CD14-positive monocyte (primary cell): ENCODE measurements around the gene EXOC4. TPM values are rescaled to one million over a fixed set of nuclear protein-coding genes. Genes with fewer than 3 reads are reported as not detected.
"Not testable (repeated sequence)": the region's sequence is repeated elsewhere in the genome, so short reads cannot be mapped to it uniquely, and the experiment has no call there.

Source experiments
- DNase-seq, 3 donors: peaks; one replicate each; pipeline ENCODE4 v3.0.0-alpha.2; 2011 to 2022
- H2AFZ ChIP-seq: 2 replicates; pipeline ENCODE4 v1.6.0; 2012; ENCODE audit warnings: mild to moderate bottlenecking, low read depth, low read length, inconsistent platforms; ENCODE audit not compliant: insufficient read depth, poor library complexity, severe bottlenecking
- H3K27ac ChIP-seq, 2 donors: 1 replicate in 1 of 2; 2 replicates in 1 of 2; pipeline ENCODE4 v1.5.1; 2012 to 2013; ENCODE audit warnings: low read length in 2 of 2, control low read depth in 1 of 2, inconsistent platforms in 1 of 2, low read depth in 1 of 2, mild to moderate bottlenecking in 1 of 2
- H3K27me3 ChIP-seq, 2 donors: one replicate each; pipeline versions ENCODE4 v1.6.0 to v1.6.1; 2011 to 2013; ENCODE audit warnings: low read length in 2 of 2; ENCODE audit not compliant: control insufficient read depth in 2 of 2, insufficient read depth in 2 of 2
- H3K36me3 ChIP-seq, 2 donors: replicated peaks in 1 of 2; 1 replicate in 1 of 2; 2 replicates in 1 of 2; pipeline versions ENCODE4 v1.5.1 to v1.6.1; 2012 to 2013; ENCODE audit warnings: low read length in 2 of 2, control low read depth in 1 of 2, inconsistent platforms in 1 of 2, mild to moderate bottlenecking in 1 of 2; ENCODE audit not compliant: insufficient read depth in 2 of 2, control insufficient read depth in 1 of 2
- H3K4me1 ChIP-seq, 2 donors: 1 replicate in 1 of 2; 2 replicates in 1 of 2; pipeline versions ENCODE4 v1.5.1 to v1.6.1; 2012 to 2013; ENCODE audit warnings: low read length in 2 of 2, control low read depth in 1 of 2, inconsistent platforms in 1 of 2, mild to moderate bottlenecking in 1 of 2, moderate library complexity in 1 of 2; ENCODE audit not compliant: insufficient read depth in 2 of 2, control insufficient read depth in 1 of 2
- H3K4me2 ChIP-seq: replicated peaks from 2 replicates; pipeline ENCODE3; 2012; ENCODE audit warnings: low read length, moderate library complexity, mild to moderate bottlenecking; ENCODE audit not compliant: poor library complexity, severe bottlenecking; ENCODE audit errors: extremely low read depth
- H3K4me3 ChIP-seq, 3 experiments: fragments of 200-600 bp in 1 of 3; sonication (generic) in 1 of 3; replicated peaks in 1 of 3; 1 replicate in 2 of 3; 2 replicates in 1 of 3; pipeline ENCODE4 v1.5.1; 2011 to 2013; ENCODE audit warnings: low read length in 3 of 3, mild to moderate bottlenecking in 3 of 3, control low read depth in 2 of 3, low read depth in 2 of 3, inconsistent platforms in 1 of 3, moderate library complexity in 1 of 3
- H3K79me2 ChIP-seq: 2 replicates; pipeline ENCODE4 v1.6.0; 2012; ENCODE audit warnings: mild to moderate bottlenecking, control low read depth, inconsistent platforms, low read length, moderate library complexity; ENCODE audit not compliant: insufficient read depth
- H3K9ac ChIP-seq: 2 replicates; pipeline ENCODE4 v1.6.0; 2017; ENCODE audit warnings: low read length, mild to moderate bottlenecking; ENCODE audit not compliant: insufficient read depth, poor library complexity, severe bottlenecking
- H3K9me3 ChIP-seq, 2 donors: replicated peaks in 1 of 2; 1 replicate in 1 of 2; 2 replicates in 1 of 2; pipeline versions ENCODE4 v1.5.1 to v1.6.1; 2012 to 2013; ENCODE audit warnings: low read length in 2 of 2, control low read depth in 1 of 2; ENCODE audit not compliant: control insufficient read depth in 1 of 2, insufficient read depth in 1 of 2
- H4K20me1 ChIP-seq: 2 replicates; pipeline ENCODE4 v1.6.0; 2012; ENCODE audit warnings: mild to moderate bottlenecking, low read length, control low read depth, moderate library complexity; ENCODE audit not compliant: insufficient read depth
- H3K27ac Mint-ChIP-seq, 7 donors: one replicate each; pipeline ENCODE4 v1.8.0; 2020; ENCODE audit warnings: mild to moderate bottlenecking in 7 of 7, mixed read lengths in 7 of 7, moderate library complexity in 6 of 7, inconsistent platforms in 2 of 7
- H3K27me3 Mint-ChIP-seq, 3 donors: one replicate each; pipeline ENCODE4 v1.8.0; 2021 to 2022; ENCODE audit warnings: low read depth in 3 of 3, mild to moderate bottlenecking in 3 of 3, mixed read lengths in 3 of 3, moderate library complexity in 3 of 3, inconsistent platforms in 1 of 3
- H3K36me3 Mint-ChIP-seq, 2 donors: one replicate each; pipeline ENCODE4 v1.8.0; 2020; ENCODE audit warnings: mixed read lengths in 2 of 2, inconsistent platforms in 1 of 2, mild to moderate bottlenecking in 1 of 2
- H3K4me1 Mint-ChIP-seq: one replicate; pipeline ENCODE4 v1.8.0; 2020; ENCODE audit warnings: mild to moderate bottlenecking, mixed read lengths
- H3K4me3 Mint-ChIP-seq, 2 donors: one replicate each; pipeline ENCODE4 v1.8.0; 2020; ENCODE audit warnings: mild to moderate bottlenecking in 2 of 2, mixed read lengths in 2 of 2, moderate library complexity in 1 of 2
- H3K9me3 Mint-ChIP-seq, 7 donors: one replicate each; pipeline ENCODE4 v1.8.0; 2020 to 2022; ENCODE audit warnings: mixed read lengths in 7 of 7, mild to moderate bottlenecking in 6 of 7, moderate library complexity in 6 of 7, inconsistent platforms in 2 of 7
- WGBS: methylation state at CpG from one replicate; pipeline ENCODE4 v1.1.5; 2013; ENCODE audit warnings: missing lambda C conversion rate; ENCODE audit not compliant: insufficient coverage; 5-methylcytosine and 5-hydroxymethylcytosine counted together
- intact Hi-C, 2 donors: fragments of 100-400 bp; cut with micrococcal nuclease; formaldehyde crosslinking; loops; one replicate each; pipeline versions ENCODE4 v1.15.0 to v1.15.1; 2023
- polyA plus RNA-seq, 3 donors: library from polyadenylated mRNA; depleted of rRNA in 1 of 3; unstranded in 2 of 3; stranded (reverse) in 1 of 3; fragments of 300-500 nt in 2 of 3; fragments of >200 nt in 1 of 3; fragmentation: Illumina TruSeq in 2 of 3; gene quantifications; 1 replicate in 2 of 3; 2 replicates in 1 of 3; pipeline ENCODE4 v1.2.3, GENCODE V29; 2012 to 2021
- TF ChIP-seq, protein P1 (sequence below): fragments of 200-600 bp; IDR thresholded peaks from one replicate; pipeline ENCODE4 v1.8.0; 2022; ENCODE audit warnings: antibody characterized with exemption, mild to moderate bottlenecking

The EXOC4 gene
- polyA plus RNA-seq, 3 donors = 20.6 to 22.3 (median 22.3) TPM

DNA sequence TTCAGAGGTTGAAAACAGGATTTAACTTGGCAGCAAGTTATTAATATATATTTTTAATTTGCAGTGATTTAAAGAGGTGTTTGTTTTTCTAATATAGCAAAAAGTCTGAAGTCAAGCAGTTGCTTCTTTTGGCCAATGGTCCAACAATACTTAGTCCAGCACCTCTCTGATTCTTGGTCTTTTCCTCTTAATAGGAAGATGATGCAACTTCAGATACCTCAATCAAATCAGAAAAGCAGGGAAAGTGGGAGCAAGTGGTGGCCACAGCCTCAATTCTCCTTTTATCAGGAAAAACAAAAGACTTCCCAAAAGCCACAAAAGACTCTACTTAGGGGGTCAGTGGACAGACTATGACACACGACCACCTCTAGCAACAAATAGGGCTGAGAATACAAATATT lies 740.7 kb downstream of the EXOC4 start:
- TF ChIP-seq, protein P1, sequence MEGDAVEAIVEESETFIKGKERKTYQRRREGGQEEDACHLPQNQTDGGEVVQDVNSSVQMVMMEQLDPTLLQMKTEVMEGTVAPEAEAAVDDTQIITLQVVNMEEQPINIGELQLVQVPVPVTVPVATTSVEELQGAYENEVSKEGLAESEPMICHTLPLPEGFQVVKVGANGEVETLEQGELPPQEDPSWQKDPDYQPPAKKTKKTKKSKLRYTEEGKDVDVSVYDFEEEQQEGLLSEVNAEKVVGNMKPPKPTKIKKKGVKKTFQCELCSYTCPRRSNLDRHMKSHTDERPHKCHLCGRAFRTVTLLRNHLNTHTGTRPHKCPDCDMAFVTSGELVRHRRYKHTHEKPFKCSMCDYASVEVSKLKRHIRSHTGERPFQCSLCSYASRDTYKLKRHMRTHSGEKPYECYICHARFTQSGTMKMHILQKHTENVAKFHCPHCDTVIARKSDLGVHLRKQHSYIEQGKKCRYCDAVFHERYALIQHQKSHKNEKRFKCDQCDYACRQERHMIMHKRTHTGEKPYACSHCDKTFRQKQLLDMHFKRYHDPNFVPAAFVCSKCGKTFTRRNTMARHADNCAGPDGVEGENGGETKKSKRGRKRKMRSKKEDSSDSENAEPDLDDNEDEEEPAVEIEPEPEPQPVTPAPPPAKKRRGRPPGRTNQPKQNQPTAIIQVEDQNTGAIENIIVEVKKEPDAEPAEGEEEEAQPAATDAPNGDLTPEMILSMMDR = no peak
- intact Hi-C loops = no loop called here
- no peak for DNase-seq
- Histone ChIP-seq H3K9me3 (no peaks in the 10 kb centered on the region), H3K36me3 (peaks cover 0 to 9% of the 10 kb centered on the region in 2 donors), H3K4me3 (no peak overlapping the region), H3K9ac (no peak overlapping the region), H3K27ac (no peak overlapping the region), H3K4me2 (no peak overlapping the region), H3K4me1 (no peaks in the 10 kb centered on the region), H4K20me1 (no peaks in the 10 kb centered on the region), H3K27me3 (no peaks in the 10 kb centered on the region), H2AFZ (no peak overlapping the region), H3K79me2 (no peaks in the 10 kb centered on the region)
- H3K4me1 Mint-ChIP-seq = no peaks in the 10 kb centered on the region
- H3K9me3 Mint-ChIP-seq = peaks cover 0 to 3% (median 1%) of the 10 kb centered on the region in 7 donors
- no peak overlapping the region for H3K27ac Mint-ChIP-seq
- WGBS = no CpG with 5 or more reads among the region's 1 CpG
- H3K27me3 Mint-ChIP-seq = peaks cover 0 to 1% (median 0%) of the 10 kb centered on the region in 3 donors
- H3K4me3 Mint-ChIP-seq = no peak overlapping the region
- H3K36me3 Mint-ChIP-seq = peaks cover 9 to 11% of the 10 kb centered on the region in 2 donors

DNA sequence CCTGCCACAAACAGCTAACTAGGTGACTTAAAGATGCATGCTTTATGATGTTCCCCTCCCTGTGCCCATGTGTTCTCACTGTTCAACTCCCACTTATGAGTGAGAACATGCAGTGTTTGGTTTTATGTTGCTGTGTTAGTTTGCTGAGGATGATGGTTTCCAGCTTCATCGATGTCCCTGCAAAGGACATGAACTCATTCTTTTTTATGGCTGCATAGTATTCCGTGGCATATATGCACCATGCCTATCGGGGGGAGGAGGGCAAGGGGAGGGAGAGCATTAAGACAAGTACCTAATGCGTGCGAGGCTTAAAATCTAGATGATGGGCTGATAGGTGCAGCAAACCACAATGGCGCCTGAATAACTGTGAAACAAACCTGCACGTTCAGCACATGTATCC lies 741.2 kb downstream of the EXOC4 start:
- WGBS = 100% methylated on average over 2 of the region's 7 CpGs
- intact Hi-C loops = not testable (repeated sequence)

More for the DNA sequence above, 741.2 kb downstream of the EXOC4 start:
- not testable (repeated sequence) for H3K4me1 Mint-ChIP-seq, H3K27me3 ChIP-seq, H3K4me3 ChIP-seq, H3K4me2 ChIP-seq, H3K4me3 Mint-ChIP-seq, H4K20me1 ChIP-seq, DNase-seq, H3K27ac Mint-ChIP-seq, H3K36me3 ChIP-seq, H3K9ac ChIP-seq, H3K9me3 ChIP-seq, H3K79me2 ChIP-seq, H3K27ac ChIP-seq, H3K27me3 Mint-ChIP-seq, H2AFZ ChIP-seq, H3K4me1 ChIP-seq, H3K9me3 Mint-ChIP-seq
- H3K36me3 Mint-ChIP-seq = peaks cover 12 to 15% of the 10 kb centered on the region in 2 donors
